Umbilical cord (tissue), 2 donors: ENCODE data around the gene PRKCI. TPM values are rescaled to one million over a fixed set of nuclear protein-coding genes. Genes with fewer than 3 reads are reported as not detected.
"Not testable (repeated sequence)": the region's sequence is repeated elsewhere in the genome, so short reads cannot be mapped to it uniquely, and the experiment has no call there.

Experiments
- DNase-seq: peaks from one replicate; pipeline ENCODE4 v3.0.0-alpha.2; 2015; ENCODE audit warnings: low spot score
- total RNA-seq: library from RNA; depleted of rRNA; stranded (reverse); fragments of >200 nt; gene quantifications from one replicate; pipeline ENCODE4 v1.2.3, GENCODE V29; 2014; ENCODE audit warnings: low replicate concordance; ENCODE audit not compliant: insufficient read depth

Gene PRKCI
- total RNA-seq, 1 donor from 2014 or later: 65.5 TPM

DNA sequence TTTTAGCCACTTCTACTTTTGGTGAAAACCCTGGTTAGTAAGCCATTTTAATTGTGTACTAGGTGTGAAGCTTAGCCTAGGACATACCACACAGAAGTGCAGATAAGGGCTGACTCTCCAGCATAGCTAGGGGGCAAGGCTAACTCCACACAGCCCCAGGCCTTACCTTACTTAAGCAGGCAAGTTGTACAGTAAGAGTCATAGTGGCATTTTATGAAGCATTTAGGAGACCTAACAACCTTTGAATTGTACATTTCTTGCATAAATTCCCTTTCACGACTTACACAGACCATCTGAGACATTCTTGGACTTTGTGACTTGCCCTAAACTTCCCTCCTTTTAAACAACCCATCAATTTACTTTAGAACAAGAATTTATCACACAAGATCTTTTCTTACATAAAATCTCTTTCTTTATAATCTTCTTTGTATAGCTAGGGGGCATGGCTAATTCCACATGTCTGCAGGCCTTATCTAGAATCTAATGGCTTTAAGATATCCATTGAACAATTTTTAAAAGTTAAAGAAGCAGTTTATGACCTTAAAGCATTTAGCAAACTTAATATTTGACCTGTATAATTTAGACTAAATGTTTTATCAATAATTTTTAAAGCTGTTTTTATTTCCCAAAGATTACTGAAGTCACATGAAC is 116.6 kb downstream of the PRKCI start:
- no peak for DNase-seq

GRCh38 chr3:170342273-170342672 is 120.0 kb downstream of the PRKCI start:
- not testable (repeated sequence) for DNase-seq

GRCh38 chr3:170343859-170344258 is 121.6 kb downstream of the PRKCI start:
- DNase-seq: peak; percentile 66

GRCh38 chr3:170344971-170345370 is 122.7 kb downstream of the PRKCI start:
- no peak for DNase-seq

- DNase-seq: no peak
These were observed 124.5 kb downstream of the PRKCI start for GRCh38 chr3:170346481-170347392.

- no peak for DNase-seq
These were observed 128.5 kb downstream of the PRKCI start for GRCh38 chr3:170350515-170351413.

GRCh38 chr3:170352936-170353335 is 130.7 kb downstream of the PRKCI start:
- no peak for DNase-seq

DNA sequence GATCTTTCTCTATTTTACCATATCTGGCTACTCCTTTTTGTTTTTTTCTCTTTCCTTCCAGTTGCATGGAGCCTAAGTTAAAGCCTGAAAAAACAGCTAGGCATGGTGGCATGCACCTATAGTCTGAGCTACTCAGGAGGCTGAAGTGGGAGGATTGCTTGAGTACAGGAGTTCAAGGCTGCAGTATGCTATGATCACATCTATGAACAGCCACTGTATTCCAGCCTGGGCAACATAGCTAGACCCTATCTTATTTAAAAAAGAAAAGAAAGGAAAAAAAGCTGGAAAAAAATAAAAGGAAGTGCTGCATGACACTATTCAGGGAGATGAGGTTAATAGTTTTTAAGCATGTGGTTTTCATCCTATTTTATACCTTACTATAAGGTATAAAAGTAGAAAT is 131.3 kb downstream of the PRKCI start:
- no peak for DNase-seq

GRCh38 chr3:170354760-170355159 is 132.5 kb downstream of the PRKCI start:
- no peak for DNase-seq

Other genes starting within 250 kb of the PRKCI start
- gene GPR160, start 184.4 kb upstream of the PRKCI start, total RNA-seq: 12.5 TPM
- 64.3 TPM for gene PHC3, start 40.7 kb upstream of the PRKCI start, total RNA-seq
- 89.3 TPM for gene SKIL, start 135.3 kb downstream of the PRKCI start, total RNA-seq
- 1.7 TPM for gene CLDN11, start 196.4 kb downstream of the PRKCI start, total RNA-seq